ENCODE results near the gene HSD11B2.

- no peak for TF ChIP-seq CTCF (IDR thresholded peaks at IDR 0.05)
- TF ChIP-seq POLR2A (IDR thresholded peaks at IDR 0.05), result no peak
Measured at GRCh38 chr16:67390816-67391423, 40.0 kb upstream of the HSD11B2 start.
